Kidney (tissue), 14 donors: ENCODE data around the gene COQ9. TPM values are rescaled to one million over a fixed set of nuclear protein-coding genes. Genes with fewer than 3 reads are reported as not detected.

Experiments used
- DNase-seq, 5 donors: peaks; one replicate each; pipeline ENCODE4 v3.0.0-alpha.2; 2013 to 2020
- FAIRE-seq: peaks from 2 replicates; lab custom pipeline; 2012; peaks lifted over from hg19 to GRCh38; lab: Jason Lieb, UNC
- H3K27ac ChIP-seq, 2 donors: one replicate each; pipeline ENCODE4 v1.7.0; 2013; ENCODE audit warnings: low read depth in 2 of 2, low read length in 2 of 2, inconsistent platforms in 1 of 2
- H3K27me3 ChIP-seq: one replicate; pipeline ENCODE4 v1.7.1; 2013; ENCODE audit warnings: low read length, inconsistent platforms; ENCODE audit not compliant: control insufficient read depth, insufficient read depth
- H3K36me3 ChIP-seq, 3 donors: one replicate each; pipeline versions ENCODE4 v1.7.0 to v1.7.1; 2013; ENCODE audit warnings: low read length in 3 of 3, control low read depth in 1 of 3, inconsistent platforms in 1 of 3; ENCODE audit not compliant: insufficient read depth in 3 of 3, control insufficient read depth in 2 of 3
- H3K4me1 ChIP-seq, 3 donors: one replicate each; pipeline versions ENCODE4 v1.7.0 to v1.7.1; 2013; ENCODE audit warnings: low read length in 3 of 3, inconsistent platforms in 1 of 3, low read depth in 1 of 3; ENCODE audit not compliant: control insufficient read depth in 2 of 3, insufficient read depth in 2 of 3
- H3K4me3 ChIP-seq, 3 donors: one replicate each; pipeline versions ENCODE4 v1.7.0 to v1.8.1; 2013; ENCODE audit warnings: low read length in 3 of 3, control low read depth in 1 of 3, inconsistent platforms in 1 of 3
- H3K9ac ChIP-seq, 3 donors: one replicate each; pipeline versions ENCODE4 v1.7.0 to v1.7.1; 2013; ENCODE audit warnings: low read length in 3 of 3, control low read depth in 1 of 3, inconsistent platforms in 1 of 3
- H3K9me3 ChIP-seq, 3 donors: one replicate each; pipeline versions ENCODE4 v1.7.0 to v1.7.1; 2013; ENCODE audit warnings: low read length in 3 of 3, control low read depth in 1 of 3, inconsistent platforms in 1 of 3; ENCODE audit not compliant: control insufficient read depth in 2 of 3, insufficient read depth in 1 of 3
- intact Hi-C: fragments of 100-400 bp; cut with DNase I; formaldehyde crosslinking; loops from one replicate; pipeline ENCODE4 v1.11.1; 2022
- polyA plus RNA-seq: library from polyadenylated mRNA; stranded (reverse); fragments of 350-450 nt; fragmentation: Illumina TruSeq; extraction: RNeasy Lipid Tissue Mini Kit (QIAGEN cat#74804); gene quantifications from one replicate; pipeline ENCODE4 v1.2.3, GENCODE V29; 2014; ENCODE audit warnings: low read depth, low replicate concordance; ENCODE audit not compliant: insufficient read depth
- total RNA-seq: library from RNA; stranded (reverse); fragmentation: NEBNext Ultra II Directional; extraction: Animal tissue kit (Norgen Biotek cat#: 25700); gene quantifications from one replicate; pipeline ENCODE4 v1.2.1, GENCODE V29; 2021
- TF ChIP-seq, protein P1 (sequence below): IDR thresholded peaks from 3 replicates; pipeline ENCODE4 v1.5.1; 2012; ENCODE audit warnings: mild to moderate bottlenecking, moderate library complexity, borderline replicate concordance; ENCODE audit not compliant: insufficient read depth; ENCODE audit errors: extremely low read depth
- donor health status: control.
- donor health status: control.
- donor health status: control.
- donor health status: control.
- donor health status: control.
- donor health status: DM: yes; HTN: yes; CAD: no.
- donor health status: Normal renal cell carcinoma (clear cell type).

Gene COQ9
- total and polyA plus RNA-seq, 2 donors from 2014 or later: 78.0 to 200 TPM

GRCh38 chr16:57504001-57504400 is 56.7 kb downstream of the COQ9 start:
- Histone ChIP-seq H3K4me1 (peaks cover 0 to 2% (median 0%) of the 10 kb centered on the region in 3 donors), H3K9ac (no peak overlapping the region), H3K36me3 (no peaks in the 10 kb centered on the region), H3K9me3 (no peaks in the 10 kb centered on the region), H3K4me3 (no peak overlapping the region), H3K27ac (no peak overlapping the region), H3K27me3 (no peaks in the 10 kb centered on the region)
- FAIRE-seq (no peak), DNase-seq (peak in 2 of 5 donors; percentile 29 to 35)
- intact Hi-C loops: no loop called here
- TF ChIP-seq, protein P1, sequence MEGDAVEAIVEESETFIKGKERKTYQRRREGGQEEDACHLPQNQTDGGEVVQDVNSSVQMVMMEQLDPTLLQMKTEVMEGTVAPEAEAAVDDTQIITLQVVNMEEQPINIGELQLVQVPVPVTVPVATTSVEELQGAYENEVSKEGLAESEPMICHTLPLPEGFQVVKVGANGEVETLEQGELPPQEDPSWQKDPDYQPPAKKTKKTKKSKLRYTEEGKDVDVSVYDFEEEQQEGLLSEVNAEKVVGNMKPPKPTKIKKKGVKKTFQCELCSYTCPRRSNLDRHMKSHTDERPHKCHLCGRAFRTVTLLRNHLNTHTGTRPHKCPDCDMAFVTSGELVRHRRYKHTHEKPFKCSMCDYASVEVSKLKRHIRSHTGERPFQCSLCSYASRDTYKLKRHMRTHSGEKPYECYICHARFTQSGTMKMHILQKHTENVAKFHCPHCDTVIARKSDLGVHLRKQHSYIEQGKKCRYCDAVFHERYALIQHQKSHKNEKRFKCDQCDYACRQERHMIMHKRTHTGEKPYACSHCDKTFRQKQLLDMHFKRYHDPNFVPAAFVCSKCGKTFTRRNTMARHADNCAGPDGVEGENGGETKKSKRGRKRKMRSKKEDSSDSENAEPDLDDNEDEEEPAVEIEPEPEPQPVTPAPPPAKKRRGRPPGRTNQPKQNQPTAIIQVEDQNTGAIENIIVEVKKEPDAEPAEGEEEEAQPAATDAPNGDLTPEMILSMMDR: no peak

DNA sequence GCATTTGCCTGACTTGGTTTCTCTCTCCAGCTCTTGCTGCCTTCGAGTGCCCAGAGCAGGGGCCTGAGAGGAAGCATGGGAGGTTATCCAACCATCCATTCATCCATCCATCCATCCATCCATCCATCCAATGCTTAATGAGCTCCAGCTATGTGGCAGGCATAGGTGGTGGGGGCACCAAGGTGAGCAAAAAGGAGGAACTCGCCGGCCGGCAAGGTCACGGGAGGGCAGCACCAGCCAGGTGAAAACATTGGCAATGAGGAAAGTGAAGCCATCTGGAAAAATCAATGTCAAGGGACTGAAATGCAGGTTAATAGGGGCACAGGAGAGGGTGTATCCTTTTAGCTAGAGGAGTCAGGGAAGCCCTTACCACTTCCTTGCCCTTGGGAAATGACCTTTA is 57.2 kb downstream of the COQ9 start:
- intact Hi-C loops: no loop called here
- Histone ChIP-seq H3K4me3 (no peak overlapping the region), H3K9ac (no peak overlapping the region), H3K4me1 (peaks cover 0 to 2% (median 0%) of the 10 kb centered on the region in 3 donors), H3K27me3 (no peaks in the 10 kb centered on the region), H3K27ac (no peak overlapping the region), H3K36me3 (no peaks in the 10 kb centered on the region), H3K9me3 (no peaks in the 10 kb centered on the region)
- FAIRE-seq (no peak), DNase-seq (peak in 1 of 5 donors; percentile 26)
- TF ChIP-seq, protein P1: no peak

DNA sequence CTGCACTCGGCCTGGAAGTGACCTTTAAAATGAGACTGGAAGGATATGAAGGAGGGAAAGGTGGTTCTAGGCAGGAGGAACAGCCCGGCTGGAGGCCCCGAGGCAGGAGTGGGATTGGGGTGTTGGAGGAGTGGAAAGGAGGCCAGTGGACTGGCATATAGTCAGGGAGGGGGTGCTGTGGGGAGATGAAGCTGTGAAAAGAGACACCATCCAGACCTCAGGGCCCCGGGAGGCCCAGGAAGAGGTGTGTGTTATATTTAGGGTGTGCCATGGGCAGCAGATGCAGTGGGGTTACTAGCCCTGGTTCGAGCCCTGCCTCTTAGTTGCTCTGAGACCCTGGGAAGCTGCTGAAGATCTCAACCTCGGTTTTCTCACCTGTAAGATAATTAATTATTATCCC is 57.9 kb downstream of the COQ9 start:
- DNase-seq: peak in 1 of 5 donors; percentile 37
- TF ChIP-seq, protein P1: no peak

More for the DNA sequence above, 57.9 kb downstream of the COQ9 start:
- Histone ChIP-seq H3K9ac (no peak overlapping the region), H3K4me3 (no peak overlapping the region), H3K36me3 (no peaks in the 10 kb centered on the region), H3K27me3 (no peaks in the 10 kb centered on the region), H3K9me3 (no peaks in the 10 kb centered on the region), H3K27ac (no peak overlapping the region), H3K4me1 (peaks cover 0 to 5% (median 0%) of the 10 kb centered on the region in 3 donors)
- no peak for FAIRE-seq
- intact Hi-C loops: no loop called here
